Panc1 (cell line): Measurements from ENCODE around the gene NREP. TPM values are rescaled to one million over a fixed set of nuclear protein-coding genes. Genes with fewer than 3 reads are reported as not detected.

Experiments used
- ATAC-seq: fragments of 200-7000 bp; cut with Tn5 transposase; 2 replicates; pipeline ENCODE4 v1.9.1; 2020; ENCODE audit warnings: mild to moderate bottlenecking, moderate library complexity
- BruUV-seq: library from RNA; stranded (reverse); fragments of 400-500 nt; replicated peaks from 2 replicates; lab custom pipeline; 2021; lab: Mats Ljungman, UMichigan
- CTCF ChIA-PET: fragments of 300-600 bp; sonication (Branson Sonifier 250); formaldehyde crosslinking; loops from one replicate; lab custom pipeline; 2022; ENCODE audit warnings: antibody characterized with exemption; lab: Charles Lee
- POLR2A ChIA-PET: fragments of 300-600 bp; sonication (Branson Sonifier 250); formaldehyde crosslinking; loops from one replicate; lab custom pipeline; 2022; ENCODE audit warnings: antibody characterized with exemption; lab: Charles Lee
- DNase-seq: peaks from one replicate; pipeline ENCODE4 v3.0.0-alpha.2; 2010; ENCODE audit warnings: low read depth, low spot score
- H3K27ac ChIP-seq: 2 replicates; pipeline ENCODE4 v1.5.1; 2011; ENCODE audit warnings: mild to moderate bottlenecking, low read length, inconsistent platforms
- H3K27me3 ChIP-seq: fragments of 200-500 bp; sonication (Bioruptor generic); 2 replicates; pipeline ENCODE4 v1.6.0; 2014; ENCODE audit warnings: low read length, inconsistent platforms; ENCODE audit not compliant: control insufficient read depth, insufficient read depth
- H3K36me3 ChIP-seq: fragments of 200-500 bp; sonication (Bioruptor generic); 2 replicates; pipeline ENCODE4 v1.5.1; 2014; ENCODE audit warnings: inconsistent platforms, mild to moderate bottlenecking, low read length, moderate library complexity; ENCODE audit not compliant: control insufficient read depth, insufficient read depth
- H3K4me1 ChIP-seq: 2 replicates; pipeline ENCODE4 v1.5.1; 2011; ENCODE audit warnings: inconsistent platforms, mild to moderate bottlenecking, low read length, moderate library complexity; ENCODE audit not compliant: control insufficient read depth, insufficient read depth
- H3K4me3 ChIP-seq, 2 experiments: 2 replicates each; pipeline ENCODE4 v1.5.1; 2011 to 2012; ENCODE audit warnings: low read depth in 2 of 2, low read length in 2 of 2, mild to moderate bottlenecking in 2 of 2, inconsistent platforms in 1 of 2, moderate library complexity in 1 of 2
- H3K9me3 ChIP-seq: fragments of 200-500 bp; sonication (Bioruptor generic); 2 replicates; pipeline ENCODE4 v1.5.1; 2014; ENCODE audit warnings: low read depth, mild to moderate bottlenecking, inconsistent platforms, low read length, moderate library complexity; ENCODE audit not compliant: control insufficient read depth, insufficient read depth
- POLR2AphosphoS5 ChIP-seq: IDR thresholded peaks from 2 replicates; pipeline ENCODE4 v1.6.1; 2012; ENCODE audit warnings: mild to moderate bottlenecking, low read depth, low read length, moderate library complexity
- SIN3A ChIP-seq: IDR thresholded peaks from 2 replicates; pipeline ENCODE4 v1.6.1; 2012; ENCODE audit warnings: low read depth, mild to moderate bottlenecking, low read length, moderate library complexity, borderline replicate concordance; ENCODE audit not compliant: insufficient read depth
- TCF7L2 ChIP-seq: IDR thresholded peaks from 2 replicates; pipeline ENCODE4 v1.6.1; 2011; ENCODE audit warnings: mild to moderate bottlenecking, low read depth, low read length, inconsistent platforms
- in situ Hi-C: cut with HindIII; loops from 2 replicates; pipeline ENCODE4 v1.10.0; 2016; ENCODE audit warnings: low sequenced_read_pairs, low pct_unique_long_range_greater_than_20kb
- intact Hi-C: fragments of 100-400 bp; cut with micrococcal nuclease; formaldehyde crosslinking; loops from one replicate; pipeline ENCODE4 v1.10.0; 2022; ENCODE audit not compliant: unreplicated experiment
- total RNA-seq: library from RNA; stranded (reverse); gene quantifications from one replicate; pipeline ENCODE4 v1.2.1, GENCODE V29; 2021; ENCODE audit not compliant: unreplicated experiment
- TF ChIP-seq, protein P1 (sequence below), 2 experiments: IDR thresholded peaks; 2 replicates each; pipeline ENCODE4 v1.6.1; 2011 to 2012; ENCODE audit warnings: low read depth in 2 of 2, control low read depth in 1 of 2, low read length in 1 of 2, mild to moderate bottlenecking in 1 of 2, moderate library complexity in 1 of 2; ENCODE audit not compliant: insufficient read depth in 1 of 2
- TF ChIP-seq, protein P2 (sequence below): fragments of 450-650 bp; IDR thresholded peaks from 2 replicates; pipeline ENCODE4 v1.5.1; 2017; ENCODE audit warnings: mild to moderate bottlenecking

Gene NREP
- total RNA-seq, 1 experiment from 2014 or later = 4.9 TPM

DNA sequence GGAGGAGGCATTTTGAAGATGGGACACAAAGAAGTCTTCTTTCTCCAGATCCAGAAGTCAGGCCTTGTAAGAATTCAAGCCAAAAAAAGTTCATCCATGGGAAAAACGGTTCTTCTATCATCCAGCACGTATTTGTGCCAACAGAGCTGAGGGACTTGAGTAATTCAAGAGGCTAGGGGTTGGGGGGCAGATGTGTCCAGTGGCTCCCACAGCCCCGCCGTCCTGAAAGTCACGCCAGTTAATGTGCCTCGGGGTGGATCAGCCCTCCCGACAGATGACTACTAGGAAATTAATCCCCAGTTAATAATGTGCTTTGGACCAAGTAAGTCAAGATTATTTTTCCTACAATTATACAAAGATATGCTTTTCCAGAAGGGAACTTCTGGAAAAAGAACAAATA is 23.4 kb downstream of the NREP start:
- ChIA-PET POLR2A (no interaction called here), CTCF (no interaction called here)
- intact Hi-C loops (no loop called here), in situ Hi-C loops (no loop called here)
- Histone ChIP-seq H3K9me3 (no peaks in the 10 kb centered on the region), H3K4me1 (no peaks in the 10 kb centered on the region), H3K27me3 (no peaks in the 10 kb centered on the region), H3K27ac (no peak overlapping the region), H3K36me3 (no peaks in the 10 kb centered on the region), H3K4me3 (no peak overlapping the region)
- DNase-seq = no peak
- no TSS peak for BruUV-seq
- ATAC-seq = no peak
- TF ChIP-seq, protein P1, sequence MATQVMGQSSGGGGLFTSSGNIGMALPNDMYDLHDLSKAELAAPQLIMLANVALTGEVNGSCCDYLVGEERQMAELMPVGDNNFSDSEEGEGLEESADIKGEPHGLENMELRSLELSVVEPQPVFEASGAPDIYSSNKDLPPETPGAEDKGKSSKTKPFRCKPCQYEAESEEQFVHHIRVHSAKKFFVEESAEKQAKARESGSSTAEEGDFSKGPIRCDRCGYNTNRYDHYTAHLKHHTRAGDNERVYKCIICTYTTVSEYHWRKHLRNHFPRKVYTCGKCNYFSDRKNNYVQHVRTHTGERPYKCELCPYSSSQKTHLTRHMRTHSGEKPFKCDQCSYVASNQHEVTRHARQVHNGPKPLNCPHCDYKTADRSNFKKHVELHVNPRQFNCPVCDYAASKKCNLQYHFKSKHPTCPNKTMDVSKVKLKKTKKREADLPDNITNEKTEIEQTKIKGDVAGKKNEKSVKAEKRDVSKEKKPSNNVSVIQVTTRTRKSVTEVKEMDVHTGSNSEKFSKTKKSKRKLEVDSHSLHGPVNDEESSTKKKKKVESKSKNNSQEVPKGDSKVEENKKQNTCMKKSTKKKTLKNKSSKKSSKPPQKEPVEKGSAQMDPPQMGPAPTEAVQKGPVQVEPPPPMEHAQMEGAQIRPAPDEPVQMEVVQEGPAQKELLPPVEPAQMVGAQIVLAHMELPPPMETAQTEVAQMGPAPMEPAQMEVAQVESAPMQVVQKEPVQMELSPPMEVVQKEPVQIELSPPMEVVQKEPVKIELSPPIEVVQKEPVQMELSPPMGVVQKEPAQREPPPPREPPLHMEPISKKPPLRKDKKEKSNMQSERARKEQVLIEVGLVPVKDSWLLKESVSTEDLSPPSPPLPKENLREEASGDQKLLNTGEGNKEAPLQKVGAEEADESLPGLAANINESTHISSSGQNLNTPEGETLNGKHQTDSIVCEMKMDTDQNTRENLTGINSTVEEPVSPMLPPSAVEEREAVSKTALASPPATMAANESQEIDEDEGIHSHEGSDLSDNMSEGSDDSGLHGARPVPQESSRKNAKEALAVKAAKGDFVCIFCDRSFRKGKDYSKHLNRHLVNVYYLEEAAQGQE (IDR thresholded peaks at IDR 0.05; ENCODE audit: insufficient read depth in 1 of 2, low read depth in 2 of 2, low read length in 1 of 2) = no peak
- TF ChIP-seq TCF7L2 = no peak
- TF ChIP-seq, protein P2, sequence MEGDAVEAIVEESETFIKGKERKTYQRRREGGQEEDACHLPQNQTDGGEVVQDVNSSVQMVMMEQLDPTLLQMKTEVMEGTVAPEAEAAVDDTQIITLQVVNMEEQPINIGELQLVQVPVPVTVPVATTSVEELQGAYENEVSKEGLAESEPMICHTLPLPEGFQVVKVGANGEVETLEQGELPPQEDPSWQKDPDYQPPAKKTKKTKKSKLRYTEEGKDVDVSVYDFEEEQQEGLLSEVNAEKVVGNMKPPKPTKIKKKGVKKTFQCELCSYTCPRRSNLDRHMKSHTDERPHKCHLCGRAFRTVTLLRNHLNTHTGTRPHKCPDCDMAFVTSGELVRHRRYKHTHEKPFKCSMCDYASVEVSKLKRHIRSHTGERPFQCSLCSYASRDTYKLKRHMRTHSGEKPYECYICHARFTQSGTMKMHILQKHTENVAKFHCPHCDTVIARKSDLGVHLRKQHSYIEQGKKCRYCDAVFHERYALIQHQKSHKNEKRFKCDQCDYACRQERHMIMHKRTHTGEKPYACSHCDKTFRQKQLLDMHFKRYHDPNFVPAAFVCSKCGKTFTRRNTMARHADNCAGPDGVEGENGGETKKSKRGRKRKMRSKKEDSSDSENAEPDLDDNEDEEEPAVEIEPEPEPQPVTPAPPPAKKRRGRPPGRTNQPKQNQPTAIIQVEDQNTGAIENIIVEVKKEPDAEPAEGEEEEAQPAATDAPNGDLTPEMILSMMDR = no peak

DNA sequence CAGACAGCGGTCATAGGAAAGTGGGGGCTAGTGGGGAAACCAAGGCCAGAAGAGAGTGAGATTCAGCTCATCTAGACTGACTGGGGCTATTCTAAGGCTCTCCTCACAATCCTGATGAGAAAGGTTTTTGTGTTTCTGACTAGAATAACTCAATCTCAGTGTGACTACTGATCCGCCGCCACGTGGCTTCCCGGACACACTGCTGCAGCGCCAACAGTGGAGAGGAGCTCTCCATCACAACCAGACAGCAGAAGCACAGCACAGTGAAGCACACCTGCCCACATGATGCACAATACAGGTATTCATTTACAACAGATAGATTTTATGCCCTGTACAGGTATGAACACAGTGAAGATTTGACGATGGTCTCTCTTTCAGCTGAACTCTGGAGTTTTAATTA is 25.4 kb downstream of the NREP start:
- intact Hi-C loops = no loop called here
- in situ Hi-C loops = no loop called here
- ChIA-PET CTCF (no interaction called here), POLR2A (no interaction called here)
- ATAC-seq = no peak
- Histone ChIP-seq H3K36me3 (no peaks in the 10 kb centered on the region), H3K27me3 (no peaks in the 10 kb centered on the region), H3K27ac (no peak overlapping the region), H3K4me1 (no peaks in the 10 kb centered on the region), H3K4me3 (no peak overlapping the region), H3K9me3 (no peaks in the 10 kb centered on the region)
- DNase-seq = no peak
- no peak for TF ChIP-seq TCF7L2
- TF ChIP-seq SIN3A = no peak
- no peak for TF ChIP-seq POLR2AphosphoS5
- TF ChIP-seq, protein P2 = no peak
- TF ChIP-seq, protein P1 (IDR thresholded peaks at IDR 0.05; ENCODE audit: insufficient read depth in 1 of 2, low read depth in 2 of 2, low read length in 1 of 2) = no peak
- BruUV-seq = no TSS peak
